Measurements from ENCODE around the gene KLHL35. TPM values are rescaled to one million over a fixed set of nuclear protein-coding genes. Genes with fewer than 3 reads are reported as not detected.

Gene KLHL35
- total and polyA plus RNA-seq, 4 donors, result 6.1 to 23.3 (median 11.6) TPM

DNA sequence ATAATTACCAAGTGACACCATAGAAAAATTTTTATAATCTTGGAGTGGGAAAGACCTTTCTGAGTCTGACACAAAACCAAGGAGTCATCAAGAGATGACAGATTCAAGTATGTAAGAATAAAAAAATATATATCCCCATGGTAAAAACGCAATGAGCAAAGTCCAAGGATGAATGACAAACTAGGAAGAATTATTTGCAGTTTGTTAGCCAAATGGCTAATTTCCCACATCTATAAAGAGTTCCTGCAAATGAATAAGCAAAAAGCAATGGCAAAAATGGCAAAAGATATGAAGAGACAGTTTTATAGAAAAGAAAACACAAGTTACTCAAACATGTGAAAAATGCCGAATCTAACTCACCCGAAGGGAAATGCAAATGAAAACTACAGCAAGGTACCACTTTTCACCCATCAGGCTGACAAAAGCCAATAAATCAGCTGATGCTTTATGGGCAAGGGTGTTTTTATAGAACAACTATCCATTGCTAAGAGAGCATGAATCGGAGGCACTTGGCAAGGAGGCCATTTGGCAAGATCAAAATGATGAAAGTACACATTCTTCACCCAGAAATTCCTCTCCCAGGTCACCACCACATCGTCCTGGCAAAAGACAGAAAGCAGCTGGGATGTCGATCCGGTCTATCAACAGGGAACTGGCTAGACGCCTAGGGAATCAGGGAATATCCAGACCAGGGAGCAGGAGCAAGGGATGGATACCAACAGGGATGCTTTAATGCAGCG, 21.1 kb upstream of the KLHL35 start:
- peaks cover 6% of the 10 kb centered on the region for H3K27me3 ChIP-seq (ENCODE audit: control insufficient read depth, insufficient read depth, low read length)
- 16% methylated on average over 6 of the region's 9 CpGs for WGBS (ENCODE audit: insufficient coverage)
- H3K9me3 ChIP-seq (ENCODE audit: control insufficient read depth, insufficient read depth, low read length), result no peaks in the 10 kb centered on the region
- no peak overlapping the region for H3K4me3 ChIP-seq (ENCODE audit: low read depth, low read length)
- DNase-seq (ENCODE audit: low read depth in 4 of 6, low spot score in 6 of 6), result peak in 4 of 6 donors; percentile 26 to 80 (median 59)
- H3K36me3 ChIP-seq (ENCODE audit: control insufficient read depth, insufficient read depth, low read length), result peaks cover 14% of the 10 kb centered on the region
- peaks cover 31% of the 10 kb centered on the region for H3K4me1 ChIP-seq (ENCODE audit: control insufficient read depth, insufficient read depth, low read length)
- no peak overlapping the region for H3K27ac ChIP-seq (ENCODE audit: low read depth, low read length)

DNA sequence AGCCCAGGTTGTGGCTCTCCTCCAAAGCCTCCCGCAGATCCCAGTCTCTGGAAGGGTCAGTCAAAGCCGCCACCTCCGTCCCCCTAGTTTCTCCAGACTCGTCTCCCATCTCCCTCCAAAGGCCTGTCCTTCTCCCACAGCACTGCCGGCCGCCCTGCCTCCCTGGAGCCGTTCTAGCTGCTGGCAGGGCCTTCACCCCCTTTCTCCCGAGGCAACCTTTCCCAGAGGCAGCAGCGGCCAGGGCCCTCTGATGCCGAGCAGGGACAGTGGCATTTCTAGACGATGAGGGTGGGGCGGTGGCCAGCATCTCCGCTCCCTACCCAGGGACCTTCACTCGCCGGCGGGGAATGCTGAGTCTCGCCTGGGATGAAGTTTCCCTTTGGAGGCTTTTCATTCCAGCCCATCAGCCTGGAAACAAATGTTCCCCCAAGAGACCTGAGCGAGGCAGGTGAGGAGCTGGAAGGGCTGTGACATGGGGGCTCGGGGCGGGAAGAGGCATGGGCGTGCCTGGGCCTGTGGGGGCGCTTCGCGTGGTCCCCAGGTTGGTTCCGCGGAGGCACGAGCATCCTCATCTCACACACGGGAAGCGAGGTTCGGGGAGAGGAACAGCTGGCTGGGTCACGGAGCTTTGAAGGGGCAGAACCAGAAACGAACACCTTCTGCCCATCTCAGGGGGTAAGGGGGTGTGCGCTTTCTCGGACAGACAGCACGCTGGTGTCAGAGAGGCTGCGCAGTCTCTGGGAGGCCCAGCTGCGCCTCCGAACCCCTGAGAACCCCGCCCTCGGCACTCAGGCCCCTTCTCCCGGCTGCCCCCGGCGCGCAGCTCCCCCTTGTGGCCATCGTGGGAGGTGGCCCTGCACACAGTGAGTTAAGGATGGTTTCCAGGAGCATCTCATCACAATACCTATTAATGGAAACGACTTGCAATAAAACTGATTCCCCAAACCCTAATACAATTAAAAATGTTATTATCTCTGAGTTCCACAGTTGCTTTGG, 18.1 kb upstream of the KLHL35 start:
- Histone ChIP-seq H3K27ac (ENCODE audit: low read depth, low read length) (no peak overlapping the region), H3K4me3 (ENCODE audit: low read depth, low read length) (no peak overlapping the region), H3K9me3 (ENCODE audit: control insufficient read depth, insufficient read depth, low read length) (no peaks in the 10 kb centered on the region), H3K27me3 (ENCODE audit: control insufficient read depth, insufficient read depth, low read length) (peaks cover 8% of the 10 kb centered on the region), H3K36me3 (ENCODE audit: control insufficient read depth, insufficient read depth, low read length) (peaks cover 14% of the 10 kb centered on the region), H3K4me1 (ENCODE audit: control insufficient read depth, insufficient read depth, low read length) (peaks cover 31% of the 10 kb centered on the region)
- WGBS (ENCODE audit: insufficient coverage), result 50% methylated on average over 46 of the region's 46 CpGs
- DNase-seq (ENCODE audit: low read depth in 4 of 6, low spot score in 6 of 6), result peak in 1 of 6 donors; percentile 87

- 95% methylated on average over 7 of the region's 7 CpGs for WGBS (ENCODE audit: insufficient coverage)
- no peak overlapping the region for H3K27ac ChIP-seq (ENCODE audit: low read depth, low read length)
- H3K4me3 ChIP-seq (ENCODE audit: low read depth, low read length), result no peak overlapping the region
- H3K9me3 ChIP-seq (ENCODE audit: control insufficient read depth, insufficient read depth, low read length), result no peaks in the 10 kb centered on the region
- peaks cover 8% of the 10 kb centered on the region for H3K27me3 ChIP-seq (ENCODE audit: control insufficient read depth, insufficient read depth, low read length)
- H3K36me3 ChIP-seq (ENCODE audit: control insufficient read depth, insufficient read depth, low read length), result peaks cover 14% of the 10 kb centered on the region
- peaks cover 26% of the 10 kb centered on the region for H3K4me1 ChIP-seq (ENCODE audit: control insufficient read depth, insufficient read depth, low read length)
- DNase-seq (ENCODE audit: low read depth in 4 of 6, low spot score in 6 of 6), result no peak
These were observed 17.2 kb upstream of the KLHL35 start for GRCh38 chr11:75450236-75450635.

- H3K36me3 ChIP-seq (ENCODE audit: control insufficient read depth, insufficient read depth, low read length), result peaks cover 14% of the 10 kb centered on the region
- H3K27ac ChIP-seq (ENCODE audit: low read depth, low read length), result no peak overlapping the region
- H3K9me3 ChIP-seq (ENCODE audit: control insufficient read depth, insufficient read depth, low read length), result no peaks in the 10 kb centered on the region
- H3K27me3 ChIP-seq (ENCODE audit: control insufficient read depth, insufficient read depth, low read length), result peaks cover 8% of the 10 kb centered on the region
- WGBS (ENCODE audit: insufficient coverage), result 87% methylated on average over 10 of the region's 11 CpGs
- no peak for DNase-seq (ENCODE audit: low read depth in 4 of 6, low spot score in 6 of 6)
- peaks cover 22% of the 10 kb centered on the region for H3K4me1 ChIP-seq (ENCODE audit: control insufficient read depth, insufficient read depth, low read length)
- no peak overlapping the region for H3K4me3 ChIP-seq (ENCODE audit: low read depth, low read length)
These were observed 16.8 kb upstream of the KLHL35 start for GRCh38 chr11:75449776-75450175.

GRCh38 chr11:75449271-75449670, 16.3 kb upstream of the KLHL35 start:
- H3K27me3 ChIP-seq (ENCODE audit: control insufficient read depth, insufficient read depth, low read length), result peaks cover 8% of the 10 kb centered on the region
- peaks cover 14% of the 10 kb centered on the region for H3K36me3 ChIP-seq (ENCODE audit: control insufficient read depth, insufficient read depth, low read length)
- no peaks in the 10 kb centered on the region for H3K9me3 ChIP-seq (ENCODE audit: control insufficient read depth, insufficient read depth, low read length)
- DNase-seq (ENCODE audit: low read depth in 4 of 6, low spot score in 6 of 6), result no peak
- peaks cover 20% of the 10 kb centered on the region for H3K4me1 ChIP-seq (ENCODE audit: control insufficient read depth, insufficient read depth, low read length)
- H3K4me3 ChIP-seq (ENCODE audit: low read depth, low read length), result no peak overlapping the region
- no peak overlapping the region for H3K27ac ChIP-seq (ENCODE audit: low read depth, low read length)
- 78% methylated on average over 3 of the region's 10 CpGs for WGBS (ENCODE audit: insufficient coverage)

DNA sequence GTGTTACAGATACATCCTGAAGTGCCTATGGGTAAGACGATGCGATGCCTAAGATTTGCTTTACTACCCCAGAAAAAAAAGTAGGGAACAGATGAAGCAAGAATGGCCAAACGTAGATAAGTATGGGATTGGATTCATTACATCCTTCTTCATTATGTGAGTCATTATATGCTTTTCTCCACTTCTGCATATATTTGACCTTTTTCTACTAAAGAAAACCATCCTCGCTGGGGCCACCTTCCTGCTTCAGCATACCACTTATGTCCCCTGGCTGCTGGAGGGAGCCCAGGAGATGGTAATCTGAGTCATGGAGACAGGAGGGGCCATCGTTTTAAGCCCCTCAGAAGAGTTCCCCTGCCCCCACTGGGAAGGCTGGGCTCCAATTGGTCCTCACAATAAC, 14.4 kb upstream of the KLHL35 start:
- Histone ChIP-seq H3K27ac (ENCODE audit: low read depth, low read length) (no peak overlapping the region), H3K4me3 (ENCODE audit: low read depth, low read length) (no peak overlapping the region), H3K4me1 (ENCODE audit: control insufficient read depth, insufficient read depth, low read length) (peaks cover 13% of the 10 kb centered on the region), H3K9me3 (ENCODE audit: control insufficient read depth, insufficient read depth, low read length) (no peaks in the 10 kb centered on the region), H3K27me3 (ENCODE audit: control insufficient read depth, insufficient read depth, low read length) (peaks cover 4% of the 10 kb centered on the region), H3K36me3 (ENCODE audit: control insufficient read depth, insufficient read depth, low read length) (peaks cover 18% of the 10 kb centered on the region)
- no peak for DNase-seq (ENCODE audit: low read depth in 4 of 6, low spot score in 6 of 6)
- 17% methylated on average over 1 of the region's 5 CpGs for WGBS (ENCODE audit: insufficient coverage)

GRCh38 chr11:75445315-75445953, 12.4 kb upstream of the KLHL35 start:
- peaks cover 4% of the 10 kb centered on the region for H3K4me1 ChIP-seq (ENCODE audit: control insufficient read depth, insufficient read depth, low read length)
- DNase-seq (ENCODE audit: low read depth in 4 of 6, low spot score in 6 of 6), result peak in 3 of 6 donors; percentile 63 to 92 (median 89)
- H3K4me3 ChIP-seq (ENCODE audit: low read depth, low read length), result no peak overlapping the region
- WGBS (ENCODE audit: insufficient coverage), result 0% methylated on average over 2 of the region's 6 CpGs
- no peaks in the 10 kb centered on the region for H3K9me3 ChIP-seq (ENCODE audit: control insufficient read depth, insufficient read depth, low read length)
- peaks cover 2% of the 10 kb centered on the region for H3K27me3 ChIP-seq (ENCODE audit: control insufficient read depth, insufficient read depth, low read length)
- peaks cover 30% of the 10 kb centered on the region for H3K36me3 ChIP-seq (ENCODE audit: control insufficient read depth, insufficient read depth, low read length)
- H3K27ac ChIP-seq (ENCODE audit: low read depth, low read length), result no peak overlapping the region

DNA sequence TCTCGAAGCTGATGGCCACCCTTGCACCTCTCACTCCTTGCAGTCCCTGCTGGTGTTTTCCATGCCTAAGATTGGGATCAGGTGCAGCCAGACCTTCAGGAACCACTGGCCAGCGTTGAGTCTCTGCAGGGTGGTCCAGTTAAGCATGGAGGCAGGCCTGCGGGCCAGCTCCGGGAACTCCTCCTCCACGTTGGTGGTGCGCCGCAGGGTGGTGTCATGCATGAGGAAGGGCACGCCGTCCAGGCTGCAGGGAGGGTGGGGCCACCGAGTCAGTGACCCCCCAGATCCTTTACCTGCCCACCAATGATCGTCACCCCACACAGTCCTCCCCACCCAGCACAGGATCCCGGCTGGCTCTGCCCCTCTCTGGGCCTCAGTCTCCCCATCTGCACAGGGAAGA, 10.0 kb upstream of the KLHL35 start:
- no peak for DNase-seq (ENCODE audit: low read depth in 4 of 6, low spot score in 6 of 6)
- peaks cover 35% of the 10 kb centered on the region for H3K36me3 ChIP-seq (ENCODE audit: control insufficient read depth, insufficient read depth, low read length)
- 70% methylated on average over 7 of the region's 12 CpGs for WGBS (ENCODE audit: insufficient coverage)
- no peaks in the 10 kb centered on the region for H3K27me3 ChIP-seq (ENCODE audit: control insufficient read depth, insufficient read depth, low read length)
- peaks cover 4% of the 10 kb centered on the region for H3K4me1 ChIP-seq (ENCODE audit: control insufficient read depth, insufficient read depth, low read length)
- H3K27ac ChIP-seq (ENCODE audit: low read depth, low read length), result no peak overlapping the region
- no peak overlapping the region for H3K4me3 ChIP-seq (ENCODE audit: low read depth, low read length)
- no peaks in the 10 kb centered on the region for H3K9me3 ChIP-seq (ENCODE audit: control insufficient read depth, insufficient read depth, low read length)

DNA sequence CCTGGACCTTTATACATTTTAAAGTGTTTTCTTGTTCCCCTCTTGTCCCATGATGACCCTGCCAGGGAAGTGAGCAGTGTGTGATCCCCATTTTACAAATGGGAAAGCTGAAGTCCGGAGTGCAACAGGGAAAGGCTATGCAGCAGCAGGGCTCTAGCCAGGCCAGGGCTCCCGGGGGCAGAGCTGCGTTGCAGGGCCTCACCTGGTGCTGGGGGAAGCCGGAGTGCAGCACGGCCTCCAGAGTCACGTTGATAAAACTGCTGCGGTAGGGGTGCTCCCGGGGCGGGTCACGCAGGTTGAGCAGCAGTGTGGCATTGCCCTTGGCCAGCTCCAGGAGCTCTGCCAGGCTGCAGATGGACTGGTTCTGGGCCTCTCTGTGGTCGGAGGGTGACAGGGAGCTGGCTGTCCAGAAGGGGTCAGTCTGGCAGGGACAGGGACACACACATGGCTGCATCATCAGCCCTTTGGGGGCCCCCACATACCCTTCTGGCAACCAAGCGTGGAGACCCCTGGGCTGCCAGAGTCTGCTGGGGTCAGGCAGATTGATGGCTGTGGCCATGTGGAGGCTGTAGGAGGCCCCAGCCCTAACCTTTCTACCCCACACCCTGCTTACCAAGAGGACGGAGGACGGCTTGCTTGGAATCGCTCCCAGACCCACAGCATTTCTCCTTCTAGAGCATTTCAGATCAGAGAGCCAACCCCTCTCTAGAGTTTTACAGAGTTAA, 9.3 kb upstream of the KLHL35 start:
- 69% methylated on average over 14 of the region's 15 CpGs for WGBS (ENCODE audit: insufficient coverage)
- peaks cover 4% of the 10 kb centered on the region for H3K4me1 ChIP-seq (ENCODE audit: control insufficient read depth, insufficient read depth, low read length)

More for the DNA sequence above, 9.3 kb upstream of the KLHL35 start:
- peaks cover 35% of the 10 kb centered on the region for H3K36me3 ChIP-seq (ENCODE audit: control insufficient read depth, insufficient read depth, low read length)
- H3K27me3 ChIP-seq (ENCODE audit: control insufficient read depth, insufficient read depth, low read length), result no peaks in the 10 kb centered on the region
- no peak overlapping the region for H3K27ac ChIP-seq (ENCODE audit: low read depth, low read length)
- DNase-seq (ENCODE audit: low read depth in 4 of 6, low spot score in 6 of 6), result no peak
- no peak overlapping the region for H3K4me3 ChIP-seq (ENCODE audit: low read depth, low read length)
- no peaks in the 10 kb centered on the region for H3K9me3 ChIP-seq (ENCODE audit: control insufficient read depth, insufficient read depth, low read length)
